ENCODE measurements around the gene ACAT1.
"Not testable (repeated sequence)": the region's sequence is repeated elsewhere in the genome, so short reads cannot be mapped to it uniquely, and the experiment has no call there.

ACAT1 gene

GRCh38 chr11:108125096-108125495 is 3.7 kb downstream of the ACAT1 start:
- no peak for TF ChIP-seq CTCF (IDR thresholded peaks at IDR 0.05; ENCODE audit: low read depth, low read length)
- no peak overlapping the region for H3K4me3 ChIP-seq (ENCODE audit: low read depth, low read length)

DNA sequence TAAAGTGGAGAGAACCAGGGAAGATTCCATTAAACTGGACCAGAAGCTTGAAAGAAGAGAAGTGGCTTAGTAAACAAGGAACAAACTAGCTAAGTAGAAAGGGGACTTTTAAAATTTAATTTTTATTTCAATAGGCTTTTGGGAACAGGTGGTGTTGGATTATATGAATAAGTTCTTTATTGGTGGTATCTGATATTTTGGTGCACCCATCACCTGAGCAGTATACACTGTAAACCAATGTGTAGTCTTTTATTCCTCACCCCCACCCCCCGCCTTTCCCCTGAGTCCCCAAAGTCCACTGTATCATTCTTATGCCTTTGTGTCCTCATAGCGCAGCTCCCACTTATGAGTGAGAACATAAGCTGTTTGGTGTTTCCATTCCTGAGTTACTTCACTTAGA is 7.4 kb downstream of the ACAT1 start:
- no peak overlapping the region for H3K4me3 ChIP-seq (ENCODE audit: low read depth, low read length)
- TF ChIP-seq CTCF (IDR thresholded peaks at IDR 0.05; ENCODE audit: low read depth, low read length) = no peak

DNA sequence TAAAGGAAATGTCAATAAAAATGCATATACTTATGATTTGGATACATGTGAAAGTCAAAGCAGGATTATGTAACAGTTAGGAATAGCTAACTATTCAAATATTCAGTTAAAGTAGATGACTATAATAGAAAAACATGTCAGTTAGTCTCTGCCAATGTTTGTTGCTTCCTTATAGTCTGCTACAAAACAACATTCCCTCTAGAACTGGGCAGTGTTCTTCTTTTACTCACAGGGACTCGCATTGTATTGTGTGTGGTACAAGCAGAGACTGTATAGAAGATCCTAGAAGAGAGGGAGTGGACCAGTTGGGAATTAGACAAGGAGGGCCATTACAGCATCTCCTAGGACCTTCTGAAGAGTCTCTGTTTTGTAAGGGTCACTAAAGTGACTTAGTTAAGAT is 10.6 kb downstream of the ACAT1 start:
- H3K4me3 ChIP-seq (ENCODE audit: low read depth, low read length) = no peak overlapping the region
- no peak for TF ChIP-seq CTCF (IDR thresholded peaks at IDR 0.05; ENCODE audit: low read depth, low read length)

GRCh38 chr11:108132993-108133538 is 11.7 kb downstream of the ACAT1 start:
- H3K4me3 ChIP-seq (ENCODE audit: low read depth, low read length) = not testable (repeated sequence)

GRCh38 chr11:108135845-108136544 is 14.6 kb downstream of the ACAT1 start:
- no peak for TF ChIP-seq CTCF (IDR thresholded peaks at IDR 0.05; ENCODE audit: low read depth, low read length)
- H3K4me3 ChIP-seq (ENCODE audit: low read depth, low read length) = no peak overlapping the region

DNA sequence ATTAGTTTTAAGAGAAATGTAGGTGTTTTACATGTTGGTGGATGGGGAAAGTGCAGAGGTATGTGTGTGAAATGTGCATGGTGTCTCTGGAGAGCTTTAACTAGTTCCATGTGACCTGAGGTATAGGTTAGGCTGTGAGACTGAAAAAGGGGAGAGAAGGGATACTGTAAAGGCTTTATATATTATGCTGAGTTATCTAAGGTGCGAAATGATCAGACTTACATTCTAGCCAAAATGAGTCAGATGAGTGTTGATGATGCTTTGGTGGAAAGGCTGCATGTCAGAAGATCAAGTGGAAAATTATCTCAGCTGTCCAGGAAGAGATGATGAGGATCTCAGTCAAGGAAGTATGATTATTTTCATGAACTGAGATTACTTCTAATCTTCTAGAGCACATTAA is 15.8 kb downstream of the ACAT1 start:
- H3K4me3 ChIP-seq (ENCODE audit: low read depth, low read length) = no peak overlapping the region
- TF ChIP-seq CTCF (IDR thresholded peaks at IDR 0.05; ENCODE audit: low read depth, low read length) = no peak

GRCh38 chr11:108142304-108142703 is 20.9 kb downstream of the ACAT1 start:
- no peak for TF ChIP-seq CTCF (IDR thresholded peaks at IDR 0.05; ENCODE audit: low read depth, low read length)
- no peak overlapping the region for H3K4me3 ChIP-seq (ENCODE audit: low read depth, low read length)

DNA sequence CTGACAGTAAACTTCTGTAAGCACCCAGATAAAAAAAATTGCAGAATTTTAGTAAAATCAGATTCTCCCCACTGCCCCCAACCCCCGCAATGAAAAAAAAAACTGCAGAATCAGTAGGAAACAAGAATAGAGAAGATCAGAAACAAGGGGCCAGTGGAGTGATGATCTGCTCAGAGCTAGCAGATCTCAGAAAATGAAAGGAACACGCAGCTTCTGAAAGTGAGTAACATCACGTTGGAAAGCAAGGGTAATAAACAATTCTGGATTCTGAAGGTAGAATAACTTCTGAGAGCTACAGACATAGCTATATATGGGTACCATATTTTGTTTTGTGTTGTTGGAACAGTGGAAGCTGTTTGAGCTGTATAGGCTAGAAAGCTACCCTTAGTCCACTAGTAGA is 23.2 kb downstream of the ACAT1 start:
- H3K4me3 ChIP-seq (ENCODE audit: low read depth, low read length) = no peak overlapping the region
- no peak for TF ChIP-seq CTCF (IDR thresholded peaks at IDR 0.05; ENCODE audit: low read depth, low read length)

All from WI38 (cell line).